NOMO-1 (cell line): ENCODE results near the gene HNRNPU.

Experiments used
- DNase-seq, 2 experiments: peaks; one replicate each; lab custom pipeline; 2025; ENCODE audit not compliant: unreplicated experiment in 2 of 2; lab: John Stamatoyannopoulos, UW

The HNRNPU gene

DNA sequence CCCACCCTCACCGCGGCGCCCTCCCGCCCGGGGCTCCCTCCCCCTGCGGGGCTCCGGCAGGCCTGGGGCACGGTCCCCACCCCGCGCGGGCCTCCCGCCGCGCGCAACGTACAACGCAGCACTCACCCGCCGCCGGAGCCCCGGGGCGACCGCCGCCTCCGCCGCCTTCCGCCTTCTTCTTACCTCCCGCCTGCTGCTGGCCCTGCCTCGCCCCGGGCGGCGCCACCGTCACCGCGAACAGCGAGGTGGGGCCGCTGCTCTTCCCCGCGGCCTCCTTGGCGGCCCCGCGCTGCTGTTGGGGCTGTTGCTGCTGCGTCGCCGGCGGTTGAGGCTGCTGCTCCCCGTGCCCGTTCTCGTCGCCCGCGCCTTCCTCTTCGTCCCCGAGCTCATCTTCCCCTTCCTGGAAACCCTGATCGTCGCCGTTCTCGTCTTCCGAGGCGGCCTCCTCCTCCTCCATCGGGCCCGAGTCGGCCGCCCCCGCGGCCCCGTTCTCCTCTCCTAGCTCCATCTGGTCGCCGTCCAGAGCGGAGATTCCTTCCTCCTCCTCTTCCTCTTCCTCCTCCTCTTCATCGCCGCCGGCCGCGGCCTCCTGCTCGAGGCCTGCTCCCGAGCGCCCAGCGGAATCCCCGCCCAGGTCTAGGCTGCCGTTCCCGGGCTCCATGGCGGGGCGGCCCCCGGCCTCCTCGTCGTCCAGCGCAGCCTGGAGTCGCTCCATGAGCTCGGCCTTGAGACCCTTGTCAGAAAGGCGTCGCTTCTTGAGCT is 671 bp downstream of the HNRNPU start:
- DNase-seq: no peak

DNA sequence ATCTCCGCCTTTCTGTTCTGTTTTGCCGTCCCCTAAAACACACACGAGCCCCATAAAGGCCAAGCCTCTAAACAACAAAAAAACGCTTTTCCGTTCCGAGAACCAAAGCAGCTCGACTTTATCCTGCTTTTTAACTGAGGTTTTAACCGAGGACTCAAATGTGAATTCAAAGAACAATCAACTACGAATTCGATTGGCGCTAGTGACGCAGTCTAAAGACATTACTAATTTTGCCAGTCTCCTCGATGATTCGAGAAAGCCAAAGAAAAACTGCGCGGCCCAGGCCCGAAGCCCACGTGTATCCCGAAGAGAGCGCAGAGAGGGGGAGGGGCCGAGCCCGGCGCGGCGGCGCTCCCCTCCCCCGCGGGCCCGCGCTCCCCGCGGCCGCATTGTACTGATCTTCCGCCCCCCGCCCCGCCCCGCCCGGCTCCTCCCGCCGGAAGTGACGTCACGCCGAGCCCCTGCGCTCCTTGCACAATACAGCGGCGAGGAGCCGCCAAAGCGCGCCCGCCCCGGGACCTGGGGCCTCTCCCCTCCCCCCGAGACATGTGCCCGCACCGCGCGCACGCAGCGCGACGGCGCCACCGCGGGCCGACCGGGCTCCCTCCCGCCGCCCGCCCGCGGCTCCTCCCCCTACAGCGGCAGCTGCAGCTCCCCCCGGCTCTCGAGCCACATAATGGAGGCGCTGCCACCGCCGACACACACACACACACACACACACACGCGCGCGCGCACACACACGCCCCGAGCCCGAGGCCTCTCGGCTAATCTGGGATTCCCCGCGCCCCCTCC is 1.4 kb downstream of the HNRNPU start:
- peak; percentile 86 to 91 for DNase-seq

DNA sequence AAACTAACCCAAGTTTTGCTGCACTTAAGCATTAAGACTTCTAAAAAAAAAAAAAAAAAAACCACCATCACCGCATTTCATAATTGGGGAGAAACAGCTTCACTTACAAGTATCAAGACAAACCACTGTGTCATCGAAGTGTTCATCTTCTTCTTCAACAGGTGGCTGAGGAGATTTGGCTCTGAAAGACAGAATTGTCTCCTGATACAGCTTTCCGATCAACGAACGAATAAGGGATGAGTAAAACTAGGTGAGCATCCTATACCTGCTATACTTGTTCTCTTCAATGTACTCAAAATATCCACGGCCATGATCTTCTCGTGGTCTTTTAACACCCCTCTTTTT is 2.0 kb downstream of the HNRNPU start:
- peak in 1 of 2 experiments; percentile 39 for DNase-seq

- DNase-seq: no peak
Measured at GRCh38 chr1:244861683-244862082, 2.7 kb downstream of the HNRNPU start.

GRCh38 chr1:244860914-244861610 is 3.3 kb downstream of the HNRNPU start:
- no peak for DNase-seq

- DNase-seq: no peak
Measured at GRCh38 chr1:244860078-244860477, 4.3 kb downstream of the HNRNPU start.

GRCh38 chr1:244858357-244858756 is 6.0 kb downstream of the HNRNPU start:
- DNase-seq: no peak

DNA sequence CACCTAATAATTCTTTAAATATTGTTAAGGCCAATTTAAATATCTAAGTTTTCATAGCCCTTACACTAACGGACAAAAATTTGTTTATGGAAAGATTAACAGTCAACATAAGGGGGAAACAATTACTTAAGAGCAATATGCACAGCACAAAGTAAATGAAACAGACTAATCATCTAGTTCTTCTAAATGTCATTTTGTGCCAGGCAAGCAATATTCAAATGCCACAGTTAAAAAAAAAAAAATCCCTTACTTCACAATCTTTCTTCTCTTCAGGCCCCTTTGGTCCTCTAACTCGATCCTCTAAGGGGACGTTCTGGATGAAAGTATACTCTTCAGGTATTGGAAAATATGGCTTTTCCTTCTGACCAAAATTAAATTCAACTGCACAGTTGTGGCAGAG is 6.6 kb downstream of the HNRNPU start:
- DNase-seq: no peak

DNA sequence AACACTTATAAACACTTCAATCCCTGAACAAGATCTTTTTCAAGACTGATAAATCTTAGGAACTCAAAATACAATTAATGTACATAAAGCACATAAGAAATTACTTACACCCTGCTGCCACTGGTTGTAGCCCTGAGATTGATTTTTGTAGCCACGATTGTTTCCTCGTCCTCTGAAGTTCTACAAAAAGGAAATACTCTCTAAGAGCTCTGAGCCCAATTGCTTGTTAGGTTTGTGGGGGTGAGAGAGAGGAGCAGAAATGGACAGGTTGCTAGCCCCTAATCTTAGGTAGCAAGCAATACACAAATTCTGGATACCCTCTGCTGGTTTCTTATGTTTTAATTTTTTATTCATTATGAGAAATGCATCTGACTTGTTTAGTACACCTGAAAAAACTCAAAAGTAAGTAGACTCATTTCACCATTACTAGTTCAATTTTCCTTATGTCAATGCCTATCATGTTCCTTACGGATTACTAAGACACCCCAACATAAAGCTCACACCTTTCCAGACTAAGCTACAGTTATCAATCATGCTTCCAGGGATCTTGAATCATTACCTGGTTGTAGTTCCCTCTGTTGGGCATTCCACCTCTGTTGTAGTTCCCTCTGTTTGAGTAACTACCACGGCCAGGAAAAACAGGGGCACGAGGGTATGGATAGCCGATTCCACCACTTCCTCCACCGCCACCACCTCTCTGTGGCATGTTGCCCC is 9.3 kb downstream of the HNRNPU start:
- DNase-seq: no peak

- DNase-seq: peak in 1 of 2 experiments; percentile 49
Measured at GRCh38 chr1:244854166-244854565, 10.2 kb downstream of the HNRNPU start.

GRCh38 chr1:244852694-244853093 is 11.6 kb downstream of the HNRNPU start:
- no peak for DNase-seq

DNA sequence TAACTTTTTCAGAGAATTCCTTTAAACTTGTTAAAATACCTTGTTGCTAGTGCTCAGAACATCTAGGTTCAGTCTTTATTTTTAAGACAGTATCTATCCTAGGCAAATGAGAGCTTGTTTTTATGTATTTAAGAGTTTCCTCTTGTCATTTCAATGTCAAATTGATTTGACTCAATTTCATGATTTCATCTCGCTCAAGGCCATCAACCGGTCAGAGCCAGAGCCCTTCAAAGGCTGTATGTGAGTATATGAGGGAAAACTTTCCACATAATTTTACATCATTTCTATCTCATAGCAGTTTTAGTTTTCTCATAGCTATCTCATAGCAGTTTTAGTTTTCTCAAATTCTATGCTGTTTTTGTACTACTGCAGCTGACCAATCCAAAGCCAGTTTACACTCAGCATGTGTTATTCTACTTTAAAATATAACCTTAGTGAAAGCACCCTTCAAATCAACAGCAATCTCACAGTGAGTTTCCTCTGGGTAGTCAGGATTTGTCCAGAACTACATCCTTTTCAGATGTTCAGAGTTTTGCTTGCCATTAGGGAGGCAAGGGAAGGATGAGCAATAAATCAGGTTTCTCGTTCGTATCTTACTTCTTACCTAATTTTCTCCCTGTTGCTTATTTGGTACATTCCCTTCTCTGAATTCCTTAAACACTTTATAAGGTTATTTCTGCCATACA is 12.7 kb downstream of the HNRNPU start:
- no peak for DNase-seq

DNA sequence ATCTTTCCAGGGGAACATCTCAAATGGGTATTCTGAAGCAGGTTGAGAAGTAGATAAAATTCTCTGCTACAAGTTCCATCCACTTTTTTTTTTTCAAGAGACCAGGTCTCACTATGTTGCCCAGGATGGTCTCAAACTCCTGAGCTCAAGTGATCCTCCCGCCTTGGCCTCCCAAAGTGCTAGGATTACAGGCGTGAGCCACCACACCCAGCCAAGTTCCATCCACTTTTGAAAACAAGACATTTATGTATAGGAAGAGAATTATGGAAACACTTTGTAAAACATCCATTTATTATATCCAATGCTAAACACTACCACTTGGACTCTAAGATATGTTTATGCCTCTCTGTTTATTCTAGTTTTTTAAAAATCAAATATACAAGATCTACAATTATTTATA is 13.4 kb downstream of the HNRNPU start:
- no peak for DNase-seq

- no peak for DNase-seq
Measured at GRCh38 chr1:244850099-244850852, 14.1 kb downstream of the HNRNPU start.

- DNase-seq: no peak
Measured at GRCh38 chr1:244849189-244849866, 15.0 kb downstream of the HNRNPU start.

GRCh38 chr1:244846653-244847052 is 17.7 kb downstream of the HNRNPU start:
- no peak for DNase-seq

DNA sequence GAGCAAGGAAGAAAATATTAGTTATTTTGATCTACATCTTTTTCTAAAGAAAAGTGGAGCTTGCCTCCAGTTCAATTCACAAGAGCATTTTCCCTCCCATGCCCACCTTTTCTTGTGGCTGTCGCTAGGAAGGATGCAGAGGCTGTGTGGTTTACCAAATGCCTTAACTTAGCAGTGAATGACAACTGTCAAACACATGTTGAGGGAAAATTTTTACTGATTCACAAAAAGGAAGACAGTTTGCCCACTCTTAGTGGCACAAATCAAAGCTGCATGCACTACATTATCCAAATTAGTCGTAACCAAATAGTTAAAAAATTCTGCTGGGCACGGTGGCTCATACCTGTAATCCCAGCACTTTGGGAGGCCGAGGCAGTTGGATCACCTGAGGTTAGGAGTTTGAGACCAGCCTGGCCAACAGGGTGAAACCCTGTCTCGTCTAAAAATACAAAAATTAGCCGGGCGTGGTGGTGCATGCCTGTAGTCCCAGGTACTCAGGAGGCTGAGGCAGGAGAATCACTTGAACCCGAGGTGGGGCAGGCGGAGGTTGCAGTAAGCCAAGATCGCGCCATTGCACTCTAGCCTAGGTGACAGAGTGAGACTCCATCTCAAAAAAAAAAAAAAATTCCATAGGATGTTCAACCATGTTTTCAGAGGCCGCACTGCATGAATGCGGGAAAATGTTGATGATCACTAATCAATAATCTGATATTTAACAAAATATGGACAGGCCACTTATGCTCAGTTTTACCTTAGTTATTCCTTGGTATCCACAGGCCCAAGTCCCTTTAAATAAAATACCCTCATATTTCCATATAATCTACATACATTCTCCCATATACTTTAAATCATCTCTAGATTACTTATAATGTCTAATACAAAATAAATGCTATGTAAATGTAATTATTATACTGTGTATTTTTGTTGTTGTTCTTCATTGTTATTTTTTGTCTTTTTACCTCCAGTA is 19.9 kb downstream of the HNRNPU start:
- DNase-seq: no peak
